B cell (primary cell): ENCODE data around the gene URM1. TPM values are rescaled to one million over a fixed set of nuclear protein-coding genes. Genes with fewer than 3 reads are reported as not detected.

ENCODE experiments used
- ATAC-seq: fragments of 200-7000 bp; cut with Tn5 transposase; one replicate; pipeline ENCODE4 v1.10.0; 2021; ENCODE audit warnings: low read depth, mild to moderate bottlenecking, moderate number of reproducible peaks, moderate library complexity
- CTCF ChIA-PET: fragments of 350-600 bp; sonication (Branson Sonifier 250); formaldehyde crosslinking; loops from one replicate; lab custom pipeline; 2021; ENCODE audit warnings: antibody characterized with exemption, inconsistent platforms; lab: Charles Lee
- POLR2A ChIA-PET: fragments of 350-600 bp; sonication (Branson Sonifier 250); formaldehyde crosslinking; loops from one replicate; lab custom pipeline; 2021; ENCODE audit warnings: antibody characterized with exemption; lab: Charles Lee
- DNase-seq: peaks from one replicate; pipeline ENCODE4 v3.0.0; 2013
- H2AFZ ChIP-seq: 2 replicates; pipeline ENCODE4 v1.6.1; 2012; ENCODE audit warnings: mild to moderate bottlenecking, low read depth, low read length; ENCODE audit not compliant: insufficient read depth, poor library complexity, severe bottlenecking
- H3K27ac ChIP-seq, 2 donors: 1 replicate in 1 of 2; 2 replicates in 1 of 2; pipeline ENCODE4 v1.5.1; 2012 to 2013; ENCODE audit warnings: low read length in 2 of 2, mild to moderate bottlenecking in 2 of 2, moderate library complexity in 1 of 2
- H3K27me3 ChIP-seq, 4 experiments: fragments of 200-600 bp in 1 of 4; sonication (generic) in 1 of 4; replicated peaks in 1 of 4; 1 replicate in 2 of 4; 2 replicates in 2 of 4; pipeline versions ENCODE4 v1.6.1 to v1.7.0; 2013 to 2016; ENCODE audit warnings: low read length in 3 of 4, mild to moderate bottlenecking in 2 of 4, mixed read lengths in 1 of 4, moderate library complexity in 1 of 4; ENCODE audit not compliant: insufficient read depth in 4 of 4, control insufficient read depth in 3 of 4; ENCODE audit errors: control extremely low read depth in 1 of 4
- H3K36me3 ChIP-seq, 2 experiments: replicated peaks in 1 of 2; 1 replicate in 1 of 2; 2 replicates in 1 of 2; pipeline versions ENCODE4 v1.6.1 to v1.7.1; 2013; ENCODE audit warnings: low read length in 1 of 2; ENCODE audit not compliant: insufficient read depth in 2 of 2, control insufficient read depth in 1 of 2; ENCODE audit errors: control extremely low read depth in 1 of 2, extremely low read depth in 1 of 2
- H3K4me1 ChIP-seq, 2 donors: fragments of 200-600 bp in 1 of 2; sonication (generic) in 1 of 2; 1 replicate in 1 of 2; 2 replicates in 1 of 2; pipeline versions ENCODE4 v1.5.1 to v1.6.1; 2013 to 2017; ENCODE audit warnings: low read length in 2 of 2; ENCODE audit not compliant: control insufficient read depth in 2 of 2, insufficient read depth in 2 of 2
- H3K4me2 ChIP-seq: replicated peaks from 2 replicates; pipeline ENCODE3; 2012; ENCODE audit warnings: mild to moderate bottlenecking, low read depth, low read length; ENCODE audit not compliant: poor library complexity, severe bottlenecking
- H3K4me3 ChIP-seq, 5 experiments: fragments of 200-600 bp in 1 of 5; sonication (generic) in 1 of 5; 1 replicate in 3 of 5; 2 replicates in 2 of 5; pipeline versions ENCODE4 v1.5.1 to v1.7.0; 2011 to 2016; ENCODE audit warnings: low read length in 4 of 5, mild to moderate bottlenecking in 4 of 5, low read depth in 2 of 5, control low read depth in 1 of 5, moderate library complexity in 1 of 5; ENCODE audit not compliant: insufficient read depth in 1 of 5; ENCODE audit errors: control extremely low read depth in 1 of 5, extremely low read depth in 1 of 5
- H3K79me2 ChIP-seq: fragments of 200-600 bp; sonication (generic); one replicate; pipeline ENCODE4 v1.6.0; 2016; ENCODE audit warnings: low read length; ENCODE audit not compliant: control insufficient read depth, insufficient read depth
- H3K9ac ChIP-seq: fragments of 200-600 bp; sonication (generic); 2 replicates; pipeline ENCODE4 v1.6.1; 2017; ENCODE audit warnings: mild to moderate bottlenecking, low read length, moderate library complexity
- H3K9me3 ChIP-seq, 3 donors: one replicate each; pipeline versions ENCODE4 v1.6.1 to v1.7.1; 2013; ENCODE audit warnings: low read length in 2 of 3; ENCODE audit not compliant: control insufficient read depth in 2 of 3, insufficient read depth in 1 of 3; ENCODE audit errors: control extremely low read depth in 1 of 3
- H4K20me1 ChIP-seq: 2 replicates; pipeline ENCODE4 v1.6.0; 2012; ENCODE audit warnings: mild to moderate bottlenecking, low read length; ENCODE audit not compliant: insufficient read depth, control insufficient read depth, poor library complexity, severe bottlenecking
- H3K27ac Mint-ChIP-seq: one replicate; pipeline ENCODE4 v1.8.0; 2021; ENCODE audit warnings: mixed read lengths
- H3K27me3 Mint-ChIP-seq: one replicate; pipeline ENCODE4 v1.8.0; 2021; ENCODE audit warnings: mixed read lengths
- H3K4me1 Mint-ChIP-seq: one replicate; pipeline ENCODE4 v1.8.0; 2021; ENCODE audit warnings: mixed read lengths
- H3K4me3 Mint-ChIP-seq: one replicate; pipeline ENCODE4 v1.8.0; 2021; ENCODE audit warnings: mixed read lengths
- H3K9me3 Mint-ChIP-seq: one replicate; pipeline ENCODE4 v1.8.0; 2022; ENCODE audit warnings: mixed read lengths; ENCODE audit not compliant: insufficient read depth
- EZH2 ChIP-seq: IDR thresholded peaks from 2 replicates; pipeline ENCODE4 v1.6.1; 2012; ENCODE audit warnings: borderline replicate concordance, low read depth, mild to moderate bottlenecking, moderate library complexity, low read length; ENCODE audit not compliant: insufficient read depth, poor library complexity, severe bottlenecking
- WGBS: methylation state at CpG from one replicate; pipeline ENCODE4 v1.1.5; 2013; ENCODE audit warnings: missing lambda C conversion rate; ENCODE audit not compliant: insufficient coverage; 5-methylcytosine and 5-hydroxymethylcytosine counted together
- intact Hi-C: fragments of 100-400 bp; cut with micrococcal nuclease; formaldehyde crosslinking; loops from one replicate; pipeline ENCODE4 v1.10.0; 2022
- polyA plus RNA-seq: library from polyadenylated mRNA; depleted of rRNA; stranded (reverse); fragments of >200 nt; gene quantifications from 2 replicates; pipeline ENCODE4 v1.2.3, GENCODE V29; 2012
- total RNA-seq, 2 donors: library from RNA; stranded (reverse); fragments of 120-200 nt in 1 of 2; gene quantifications; 1 replicate in 1 of 2; 2 replicates in 1 of 2; pipeline versions ENCODE4 v1.2.3 to v1.2.4, GENCODE V29; 2013 to 2022
- TF ChIP-seq, protein P1 (sequence below): fragments of 200-600 bp; IDR thresholded peaks from one replicate; pipeline ENCODE4 v1.8.0; 2022; ENCODE audit warnings: antibody characterized with exemption, mild to moderate bottlenecking

Gene URM1
- total and polyA plus RNA-seq, 2 donors (not counting 1 experiment from before 2014, with no cell fraction given): 40.3 to 43.8 TPM

DNA sequence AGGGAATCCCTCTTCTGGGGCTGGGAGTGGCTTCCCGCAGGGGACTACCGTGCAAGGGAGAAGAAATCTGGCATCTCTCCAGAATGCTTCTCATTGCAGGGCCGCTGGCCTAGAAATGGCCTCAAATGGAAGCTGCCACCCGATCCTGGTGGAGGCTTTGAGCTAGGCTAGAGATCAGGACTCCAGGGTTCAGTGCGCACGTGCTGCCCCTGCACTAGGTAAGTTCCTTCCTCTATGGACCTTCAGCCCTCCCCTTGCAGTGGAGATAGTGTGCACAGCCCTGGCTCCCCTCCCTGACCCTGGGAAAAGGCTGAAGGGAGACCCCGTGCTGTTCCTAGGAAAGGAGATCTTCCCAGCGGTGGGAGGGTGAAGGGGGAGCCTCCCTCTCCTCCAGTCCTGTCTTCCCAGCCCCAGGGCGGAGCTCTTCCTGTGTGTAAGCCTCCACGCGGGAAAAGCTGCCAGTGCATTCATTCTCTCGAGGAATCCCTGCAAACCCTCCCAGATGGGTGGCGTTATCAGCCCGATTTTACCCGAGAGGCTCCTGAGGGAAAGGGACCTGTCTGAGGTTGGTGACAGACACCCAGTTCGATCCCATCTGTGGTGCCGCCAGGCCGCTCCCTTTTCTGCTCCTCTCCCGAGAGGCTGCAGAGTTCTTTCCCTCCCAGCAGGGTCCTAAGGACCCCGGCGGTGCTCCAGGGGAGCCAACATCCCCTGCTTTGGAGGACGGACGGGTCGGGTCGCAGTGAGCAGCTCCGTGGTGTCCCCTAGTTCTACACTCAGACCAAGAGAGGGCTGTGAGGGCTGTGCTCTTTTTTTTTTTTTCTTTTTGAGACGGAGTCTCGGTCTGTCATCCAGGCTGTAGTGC, 48.1 kb downstream of the URM1 start:
- TF ChIP-seq, protein P1, sequence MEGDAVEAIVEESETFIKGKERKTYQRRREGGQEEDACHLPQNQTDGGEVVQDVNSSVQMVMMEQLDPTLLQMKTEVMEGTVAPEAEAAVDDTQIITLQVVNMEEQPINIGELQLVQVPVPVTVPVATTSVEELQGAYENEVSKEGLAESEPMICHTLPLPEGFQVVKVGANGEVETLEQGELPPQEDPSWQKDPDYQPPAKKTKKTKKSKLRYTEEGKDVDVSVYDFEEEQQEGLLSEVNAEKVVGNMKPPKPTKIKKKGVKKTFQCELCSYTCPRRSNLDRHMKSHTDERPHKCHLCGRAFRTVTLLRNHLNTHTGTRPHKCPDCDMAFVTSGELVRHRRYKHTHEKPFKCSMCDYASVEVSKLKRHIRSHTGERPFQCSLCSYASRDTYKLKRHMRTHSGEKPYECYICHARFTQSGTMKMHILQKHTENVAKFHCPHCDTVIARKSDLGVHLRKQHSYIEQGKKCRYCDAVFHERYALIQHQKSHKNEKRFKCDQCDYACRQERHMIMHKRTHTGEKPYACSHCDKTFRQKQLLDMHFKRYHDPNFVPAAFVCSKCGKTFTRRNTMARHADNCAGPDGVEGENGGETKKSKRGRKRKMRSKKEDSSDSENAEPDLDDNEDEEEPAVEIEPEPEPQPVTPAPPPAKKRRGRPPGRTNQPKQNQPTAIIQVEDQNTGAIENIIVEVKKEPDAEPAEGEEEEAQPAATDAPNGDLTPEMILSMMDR: no peak
- TF ChIP-seq EZH2: no peak
- peak overlapping the region; percentile 82 for H3K4me3 Mint-ChIP-seq
- no peaks in the 10 kb centered on the region for H3K9me3 Mint-ChIP-seq
- 14% methylated on average over 15 of the region's 28 CpGs for WGBS
- H3K9me3 ChIP-seq: peaks cover 0 to 8% (median 0%) of the 10 kb centered on the region in 3 donors
- H3K27me3 ChIP-seq: peaks cover 0 to 34% (median 10%) of the 10 kb centered on the region in 4 experiments
- DNase-seq: peak; percentile 36
- no peaks in the 10 kb centered on the region for H3K36me3 ChIP-seq
- no peak for ATAC-seq
- H3K4me2 ChIP-seq: peak overlapping the region; percentile 94
- peaks cover 7% of the 10 kb centered on the region for H3K4me1 Mint-ChIP-seq
- H3K79me2 ChIP-seq: no peaks in the 10 kb centered on the region
- peak overlapping the region; percentile 99 for H2AFZ ChIP-seq
- CTCF ChIA-PET: interaction anchor here (0.6 to 2.0 kb wide), 19 partner anchors 10 to 888 kb away, joined by 3 to 14 read pairs (median 5); partner anchors contain the start of genes GLE1, ODF2 and URM1
- peak overlapping the region; percentile 90 for H3K9ac ChIP-seq
- intact Hi-C loops: loop anchor here (10.0 kb wide), 1 partner anchor 124 kb away; no protein-coding TSS in a partner anchor
- peak overlapping the region in 2 of 5 experiments; percentile 73 to 94 for H3K4me3 ChIP-seq
- POLR2A ChIA-PET: interaction anchor here (0.7 kb wide), 1 partner anchor 399 kb away, joined by 5 read pairs; the partner anchor contains the start of gene ENDOG
- no peaks in the 10 kb centered on the region for H4K20me1 ChIP-seq
- H3K4me1 ChIP-seq: peaks cover 20 to 21% of the 10 kb centered on the region in 2 donors
- H3K27me3 Mint-ChIP-seq: peaks cover 30% of the 10 kb centered on the region
- no peak overlapping the region for H3K27ac ChIP-seq
- H3K27ac Mint-ChIP-seq: no peak overlapping the region
